GM23338 (cell line): Measurements from ENCODE around the gene UBE2F.

Experiments used
- CREB1 ChIP-seq: fragments of 250-450 bp; sonication (Bioruptor Pico); IDR thresholded peaks from 2 replicates; pipeline ENCODE4 v1.5.0; 2020; ENCODE audit warnings: low read depth, mild to moderate bottlenecking, moderate library complexity
- EZH2 ChIP-seq: fragments of 200-600 bp; sonication (generic); IDR thresholded peaks from one replicate; pipeline ENCODE4 v1.8.0; 2017; ENCODE audit warnings: antibody characterized with exemption, mild to moderate bottlenecking, low read depth; ENCODE audit not compliant: unreplicated experiment
- EZH2phosphoT487 ChIP-seq: fragments of 200-600 bp; sonication (generic); IDR thresholded peaks from one replicate; pipeline ENCODE4 v1.8.1; 2018; ENCODE audit warnings: antibody characterized with exemption; ENCODE audit not compliant: unreplicated experiment
- POLR2AphosphoS5 ChIP-seq: IDR thresholded peaks from 2 replicates; pipeline ENCODE4 v1.6.1; 2016; ENCODE audit warnings: antibody characterized with exemption, low read depth
- TF ChIP-seq, protein P1 (sequence below), 2 experiments: fragments of 200-600 bp in 1 of 2; sonication (generic) in 1 of 2; conservative IDR thresholded peaks; 2 replicates each; pipeline versions ENCODE4 v1.5.1 to v1.6.1; 2016 to 2017; ENCODE audit warnings: antibody characterized with exemption in 2 of 2, low read depth in 2 of 2, mild to moderate bottlenecking in 2 of 2, moderate library complexity in 1 of 2
- TF ChIP-seq, protein P2 (sequence below): IDR thresholded peaks from 2 replicates; pipeline ENCODE4 v1.6.1; 2016; ENCODE audit warnings: antibody characterized with exemption

DNA sequence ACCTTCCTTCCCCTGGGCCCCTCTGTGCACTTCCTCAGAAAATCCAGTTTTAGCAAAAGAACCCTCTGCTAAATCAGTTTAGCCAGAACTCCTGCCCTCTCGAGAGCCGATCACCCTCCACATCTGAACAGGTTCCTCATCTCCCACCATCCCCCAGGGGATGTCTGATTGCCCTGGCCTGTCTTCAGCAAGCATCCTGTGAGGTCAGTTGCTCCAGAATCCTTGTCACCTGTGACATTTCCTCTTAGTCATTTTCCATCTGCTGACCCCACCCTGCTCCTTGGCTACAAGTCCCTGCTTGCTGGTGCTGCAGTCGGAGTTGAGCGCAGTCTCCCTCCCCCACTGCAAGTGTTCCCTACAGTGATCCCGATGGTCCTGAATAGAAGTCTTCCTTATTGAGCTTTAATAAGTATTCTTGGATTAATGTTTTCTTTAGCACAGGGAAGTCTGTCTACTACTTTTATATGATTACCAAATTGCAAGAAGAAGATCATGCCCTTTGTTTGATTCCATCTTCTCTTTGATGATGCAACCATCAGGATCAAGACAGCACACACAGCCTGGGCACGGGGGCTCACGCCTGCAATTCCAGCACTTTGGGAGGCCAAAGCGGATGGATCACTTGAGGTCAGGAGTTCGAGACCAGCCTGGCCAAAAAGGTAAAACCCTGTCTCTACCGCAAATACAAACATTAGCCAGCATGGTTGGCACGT is 30.9 kb upstream of the UBE2F start:
- TF ChIP-seq, protein P1, sequence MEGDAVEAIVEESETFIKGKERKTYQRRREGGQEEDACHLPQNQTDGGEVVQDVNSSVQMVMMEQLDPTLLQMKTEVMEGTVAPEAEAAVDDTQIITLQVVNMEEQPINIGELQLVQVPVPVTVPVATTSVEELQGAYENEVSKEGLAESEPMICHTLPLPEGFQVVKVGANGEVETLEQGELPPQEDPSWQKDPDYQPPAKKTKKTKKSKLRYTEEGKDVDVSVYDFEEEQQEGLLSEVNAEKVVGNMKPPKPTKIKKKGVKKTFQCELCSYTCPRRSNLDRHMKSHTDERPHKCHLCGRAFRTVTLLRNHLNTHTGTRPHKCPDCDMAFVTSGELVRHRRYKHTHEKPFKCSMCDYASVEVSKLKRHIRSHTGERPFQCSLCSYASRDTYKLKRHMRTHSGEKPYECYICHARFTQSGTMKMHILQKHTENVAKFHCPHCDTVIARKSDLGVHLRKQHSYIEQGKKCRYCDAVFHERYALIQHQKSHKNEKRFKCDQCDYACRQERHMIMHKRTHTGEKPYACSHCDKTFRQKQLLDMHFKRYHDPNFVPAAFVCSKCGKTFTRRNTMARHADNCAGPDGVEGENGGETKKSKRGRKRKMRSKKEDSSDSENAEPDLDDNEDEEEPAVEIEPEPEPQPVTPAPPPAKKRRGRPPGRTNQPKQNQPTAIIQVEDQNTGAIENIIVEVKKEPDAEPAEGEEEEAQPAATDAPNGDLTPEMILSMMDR (conservative IDR thresholded peaks at IDR 0.05; ENCODE audit: low read depth in 2 of 2), result no peak
- TF ChIP-seq POLR2AphosphoS5, result no peak
- TF ChIP-seq CREB1, result no peak
- TF ChIP-seq, protein P2, sequence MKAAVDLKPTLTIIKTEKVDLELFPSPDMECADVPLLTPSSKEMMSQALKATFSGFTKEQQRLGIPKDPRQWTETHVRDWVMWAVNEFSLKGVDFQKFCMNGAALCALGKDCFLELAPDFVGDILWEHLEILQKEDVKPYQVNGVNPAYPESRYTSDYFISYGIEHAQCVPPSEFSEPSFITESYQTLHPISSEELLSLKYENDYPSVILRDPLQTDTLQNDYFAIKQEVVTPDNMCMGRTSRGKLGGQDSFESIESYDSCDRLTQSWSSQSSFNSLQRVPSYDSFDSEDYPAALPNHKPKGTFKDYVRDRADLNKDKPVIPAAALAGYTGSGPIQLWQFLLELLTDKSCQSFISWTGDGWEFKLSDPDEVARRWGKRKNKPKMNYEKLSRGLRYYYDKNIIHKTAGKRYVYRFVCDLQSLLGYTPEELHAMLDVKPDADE, result no peak
- no peak for TF ChIP-seq EZH2
- no peak for TF ChIP-seq EZH2phosphoT487
